Measurements from ENCODE around the gene CAPNS2.

DNA sequence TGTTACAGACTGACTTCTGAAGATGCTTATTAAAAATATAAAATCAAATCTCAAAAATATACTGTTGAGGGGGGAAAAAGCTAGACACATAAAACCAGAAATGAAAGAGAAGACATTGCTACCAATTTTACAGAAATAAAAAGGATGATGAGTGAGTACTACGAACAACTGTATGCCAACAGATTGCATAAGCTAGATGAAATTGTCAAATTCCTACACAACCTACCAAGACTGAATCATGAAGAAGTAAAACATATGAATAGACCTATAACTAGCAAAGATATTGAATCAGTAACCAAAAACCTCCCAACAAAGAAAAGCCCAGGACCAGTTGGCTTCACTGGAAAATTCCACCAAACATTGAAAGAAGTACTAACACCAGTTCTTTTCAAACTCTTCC lies 3.5 kb upstream of the CAPNS2 start:
- TF ChIP-seq, protein P1, sequence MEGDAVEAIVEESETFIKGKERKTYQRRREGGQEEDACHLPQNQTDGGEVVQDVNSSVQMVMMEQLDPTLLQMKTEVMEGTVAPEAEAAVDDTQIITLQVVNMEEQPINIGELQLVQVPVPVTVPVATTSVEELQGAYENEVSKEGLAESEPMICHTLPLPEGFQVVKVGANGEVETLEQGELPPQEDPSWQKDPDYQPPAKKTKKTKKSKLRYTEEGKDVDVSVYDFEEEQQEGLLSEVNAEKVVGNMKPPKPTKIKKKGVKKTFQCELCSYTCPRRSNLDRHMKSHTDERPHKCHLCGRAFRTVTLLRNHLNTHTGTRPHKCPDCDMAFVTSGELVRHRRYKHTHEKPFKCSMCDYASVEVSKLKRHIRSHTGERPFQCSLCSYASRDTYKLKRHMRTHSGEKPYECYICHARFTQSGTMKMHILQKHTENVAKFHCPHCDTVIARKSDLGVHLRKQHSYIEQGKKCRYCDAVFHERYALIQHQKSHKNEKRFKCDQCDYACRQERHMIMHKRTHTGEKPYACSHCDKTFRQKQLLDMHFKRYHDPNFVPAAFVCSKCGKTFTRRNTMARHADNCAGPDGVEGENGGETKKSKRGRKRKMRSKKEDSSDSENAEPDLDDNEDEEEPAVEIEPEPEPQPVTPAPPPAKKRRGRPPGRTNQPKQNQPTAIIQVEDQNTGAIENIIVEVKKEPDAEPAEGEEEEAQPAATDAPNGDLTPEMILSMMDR (IDR thresholded peaks at IDR 0.05) = no peak
- TF ChIP-seq EZH2 (IDR thresholded peaks at IDR 0.05) (no peak), EZH2phosphoT487 (IDR thresholded peaks at IDR 0.05) (no peak)
